LNCaP clone FGC (cell line): ENCODE data around the gene TNFRSF4.

ENCODE experiments used
- DNase-seq: peaks from one replicate; pipeline ENCODE4 v3.0.0-alpha.2; 2011; ENCODE audit warnings: low read depth
- H3K4me3 ChIP-seq: 2 replicates; pipeline ENCODE4 v1.5.1; 2011; ENCODE audit warnings: mild to moderate bottlenecking, low read depth, low read length, control low read depth
- TF ChIP-seq, protein P1 (sequence below): IDR thresholded peaks from 2 replicates; pipeline ENCODE4 v1.5.1; 2012; ENCODE audit warnings: mild to moderate bottlenecking; ENCODE audit not compliant: control insufficient read depth, insufficient read depth; ENCODE audit errors: extremely low read depth

Gene TNFRSF4

DNA sequence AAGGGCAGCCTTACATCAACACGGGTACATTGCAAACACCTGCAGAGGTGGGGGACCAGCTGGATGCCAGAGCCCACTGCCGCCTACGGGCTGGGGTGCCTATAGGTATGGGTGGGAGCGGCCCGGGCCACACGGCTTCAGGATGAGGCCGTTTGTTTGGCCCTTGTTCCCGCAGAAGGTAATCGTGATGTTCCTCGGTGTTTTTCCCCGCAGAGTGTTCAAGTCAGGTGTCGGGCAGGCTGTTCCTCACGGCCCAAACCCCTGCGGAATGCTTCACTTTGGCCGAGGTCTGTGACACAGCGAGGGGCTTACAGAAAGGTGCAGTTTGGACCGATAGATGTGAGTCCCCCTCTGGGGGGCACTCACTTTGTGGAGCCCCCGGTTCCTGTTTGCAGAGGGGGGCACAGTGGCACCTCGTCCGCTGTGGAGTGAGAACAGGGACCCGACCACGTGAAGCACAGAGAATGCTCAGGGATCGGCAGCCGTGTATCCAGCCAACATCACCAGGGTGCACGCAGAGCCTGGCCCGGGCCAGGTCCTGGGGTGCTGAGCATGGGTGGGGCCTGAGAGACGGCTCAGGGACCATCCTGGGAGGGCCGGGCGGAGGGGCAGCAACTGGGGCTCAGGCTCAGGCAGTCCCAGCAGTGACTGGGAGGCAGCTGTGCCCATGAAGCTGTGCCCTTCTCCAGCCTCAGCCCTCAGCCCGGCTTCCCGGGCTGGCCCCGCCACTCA is 40.7 kb downstream of the TNFRSF4 start:
- TF ChIP-seq, protein P1, sequence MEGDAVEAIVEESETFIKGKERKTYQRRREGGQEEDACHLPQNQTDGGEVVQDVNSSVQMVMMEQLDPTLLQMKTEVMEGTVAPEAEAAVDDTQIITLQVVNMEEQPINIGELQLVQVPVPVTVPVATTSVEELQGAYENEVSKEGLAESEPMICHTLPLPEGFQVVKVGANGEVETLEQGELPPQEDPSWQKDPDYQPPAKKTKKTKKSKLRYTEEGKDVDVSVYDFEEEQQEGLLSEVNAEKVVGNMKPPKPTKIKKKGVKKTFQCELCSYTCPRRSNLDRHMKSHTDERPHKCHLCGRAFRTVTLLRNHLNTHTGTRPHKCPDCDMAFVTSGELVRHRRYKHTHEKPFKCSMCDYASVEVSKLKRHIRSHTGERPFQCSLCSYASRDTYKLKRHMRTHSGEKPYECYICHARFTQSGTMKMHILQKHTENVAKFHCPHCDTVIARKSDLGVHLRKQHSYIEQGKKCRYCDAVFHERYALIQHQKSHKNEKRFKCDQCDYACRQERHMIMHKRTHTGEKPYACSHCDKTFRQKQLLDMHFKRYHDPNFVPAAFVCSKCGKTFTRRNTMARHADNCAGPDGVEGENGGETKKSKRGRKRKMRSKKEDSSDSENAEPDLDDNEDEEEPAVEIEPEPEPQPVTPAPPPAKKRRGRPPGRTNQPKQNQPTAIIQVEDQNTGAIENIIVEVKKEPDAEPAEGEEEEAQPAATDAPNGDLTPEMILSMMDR: no peak
- DNase-seq: no peak
- H3K4me3 ChIP-seq: no peak overlapping the region

DNA sequence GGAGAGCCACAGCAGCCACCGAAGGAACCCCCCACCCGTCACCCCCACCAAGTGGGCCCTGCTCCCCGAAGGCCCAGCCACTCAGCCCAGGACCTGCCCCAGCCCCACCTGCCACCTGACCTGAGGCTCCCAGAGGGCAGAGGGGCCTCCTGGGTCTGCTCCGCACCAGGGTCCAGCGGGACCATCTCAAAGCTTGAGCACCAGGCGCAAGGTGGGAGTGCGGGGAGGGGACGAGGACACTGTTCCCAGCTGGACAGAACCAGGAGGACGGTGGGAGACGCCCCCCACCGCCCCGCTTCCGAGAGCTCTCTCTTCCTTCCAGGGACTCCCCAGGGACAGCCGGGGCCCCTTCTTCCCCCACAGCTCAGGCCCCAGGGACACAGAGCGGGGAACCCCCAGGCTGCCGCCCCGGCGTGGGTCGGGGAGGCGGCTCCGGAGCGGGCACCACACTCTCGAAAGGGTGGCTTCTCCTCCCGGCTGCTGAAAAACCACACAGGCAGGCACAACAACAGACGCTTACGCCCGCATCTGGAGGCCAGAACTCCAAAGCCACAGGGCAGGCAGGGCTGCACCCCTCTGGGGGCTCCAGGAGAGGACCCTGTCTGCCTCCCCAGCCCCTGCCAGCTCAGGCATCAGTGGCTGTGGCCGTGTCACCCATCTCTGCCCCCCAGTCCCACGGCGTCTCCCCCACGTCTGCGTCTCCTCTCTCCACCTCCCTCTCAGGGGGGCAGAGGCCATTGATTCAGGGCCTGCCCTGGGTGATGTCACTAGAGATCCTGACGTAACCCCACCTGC is 42.2 kb downstream of the TNFRSF4 start:
- H3K4me3 ChIP-seq: no peak overlapping the region
- no peak for DNase-seq
- TF ChIP-seq, protein P1: no peak

DNA sequence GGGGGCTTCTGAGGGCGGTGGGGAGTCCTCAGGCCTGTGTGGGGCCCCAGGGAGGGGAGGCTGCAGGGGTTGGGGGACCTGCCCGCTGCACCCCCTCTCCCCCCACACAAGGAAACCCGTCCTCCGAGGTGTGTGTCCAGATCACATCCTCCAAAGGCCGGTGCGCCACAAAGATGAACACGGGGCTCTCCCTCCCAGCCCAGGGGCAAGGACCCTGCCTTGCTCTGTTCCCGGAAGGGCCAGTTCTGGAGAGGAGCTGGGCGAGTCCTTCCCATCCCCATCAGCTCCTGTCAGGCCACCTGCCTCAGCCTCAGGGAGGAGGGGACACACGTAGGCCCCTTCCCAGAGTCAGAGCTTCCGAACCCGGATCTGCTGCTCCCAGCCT is 42.8 kb downstream of the TNFRSF4 start:
- no peak for DNase-seq
- TF ChIP-seq, protein P1: no peak
- no peak overlapping the region for H3K4me3 ChIP-seq

DNA sequence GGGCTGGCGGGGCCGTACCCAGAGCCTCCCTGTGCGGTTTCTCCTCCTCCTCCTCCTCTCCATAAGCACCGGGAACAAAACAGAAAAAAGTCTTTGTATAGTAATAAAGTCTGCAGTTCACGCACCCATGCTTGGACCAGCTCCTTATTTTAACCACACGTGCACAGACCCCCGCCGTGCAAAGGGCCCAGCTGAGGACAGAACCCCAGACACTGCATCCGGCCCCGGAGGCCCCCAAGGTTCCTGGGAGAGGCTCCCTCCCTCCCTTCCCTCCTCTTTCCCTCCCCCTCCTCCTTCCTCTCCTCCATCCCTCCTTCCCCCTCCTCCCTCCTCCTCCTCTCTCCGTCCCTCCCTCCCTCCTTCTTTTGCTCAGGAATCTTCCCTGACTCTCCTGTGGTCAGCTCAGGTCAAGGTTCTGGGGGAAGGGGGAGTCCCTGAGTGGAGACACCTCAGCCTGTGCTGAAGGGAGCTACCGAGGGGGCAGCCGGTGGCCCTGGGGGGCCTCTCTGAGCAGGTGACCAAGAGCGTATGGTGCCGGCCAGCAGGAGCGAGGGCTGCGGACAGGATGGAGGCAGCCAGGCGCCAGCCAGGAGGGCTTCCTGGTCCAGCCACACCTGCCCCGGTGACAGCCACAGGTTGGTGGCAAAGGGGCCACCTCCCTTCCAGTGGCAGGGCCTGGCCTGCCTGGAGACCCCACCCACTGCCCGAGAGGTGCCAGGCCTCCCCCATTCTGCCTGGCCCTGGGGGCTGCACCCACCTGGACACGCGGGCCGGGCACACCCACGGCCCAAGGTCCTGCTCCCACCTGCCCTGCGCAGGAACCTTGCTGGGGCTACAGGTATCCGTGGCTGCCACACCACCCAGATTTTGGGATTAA is 43.5 kb downstream of the TNFRSF4 start:
- no peak for DNase-seq
- TF ChIP-seq, protein P1: no peak
- no peak overlapping the region for H3K4me3 ChIP-seq

DNA sequence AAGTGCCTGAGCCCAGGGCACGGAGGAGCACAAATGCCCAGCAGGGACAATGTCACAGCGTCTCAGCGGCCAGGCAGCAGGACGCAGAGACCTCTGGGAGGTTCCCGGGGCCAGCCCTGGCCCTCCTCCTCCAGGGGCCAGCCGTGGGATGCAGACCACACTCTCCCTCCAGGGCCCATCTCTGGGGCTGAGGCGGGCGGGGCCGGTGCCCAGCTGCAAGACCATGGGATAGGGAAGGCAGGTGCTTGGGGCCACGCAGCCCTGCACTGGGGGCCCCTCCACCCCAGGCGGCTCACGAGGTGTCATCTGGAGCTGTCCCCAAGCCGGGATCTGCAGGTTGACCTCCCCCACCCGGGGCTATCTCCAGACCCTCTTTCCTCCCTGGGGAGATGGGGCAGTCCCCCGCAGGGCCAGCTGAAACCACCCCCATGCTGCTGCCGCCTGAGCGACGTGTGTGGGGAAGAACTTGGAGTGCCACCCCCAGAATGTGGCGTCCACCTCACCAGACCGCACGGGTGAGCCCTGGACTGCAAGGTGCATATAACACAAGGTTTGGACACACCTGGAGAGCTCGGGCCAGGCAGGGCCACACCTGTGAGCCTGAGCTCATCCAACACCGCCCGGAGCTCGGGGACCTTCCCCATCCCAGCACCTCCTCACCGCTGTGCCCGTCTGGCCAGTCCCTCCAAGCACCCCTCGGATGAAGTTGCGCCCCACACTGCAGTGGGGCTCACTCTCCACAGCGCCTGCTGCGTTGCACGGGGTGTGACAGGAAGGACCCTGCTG is 44.3 kb downstream of the TNFRSF4 start:
- H3K4me3 ChIP-seq: no peak overlapping the region
- no peak for DNase-seq
- TF ChIP-seq, protein P1: no peak
